Adrenal gland (tissue), 19 donors: ENCODE data around the gene CD1C. TPM values are rescaled to one million over a fixed set of nuclear protein-coding genes. Genes with fewer than 3 reads are reported as not detected.

Experiments
- DNase-seq, 7 donors: peaks; one replicate each; pipeline ENCODE4 v3.0.0-alpha.2; 2019 to 2020
- H3K27ac ChIP-seq, 5 donors: fragments of 200-600 bp; sonication (generic) in 4 of 5; 1 replicate in 3 of 5; 2 replicates in 2 of 5; pipeline versions ENCODE4 v1.5.1 to v1.8.0; 2016 to 2020; ENCODE audit warnings: mild to moderate bottlenecking in 1 of 5
- H3K27me3 ChIP-seq: fragments of 200-600 bp; 2 replicates; pipeline ENCODE4 v1.8.0; 2021
- H3K36me3 ChIP-seq, 2 donors: fragments of 200-600 bp; replicated peaks in 1 of 2; 1 replicate in 1 of 2; 2 replicates in 1 of 2; pipeline versions ENCODE4 v1.5.1 to v1.8.0; 2018 to 2022
- H3K4me1 ChIP-seq, 2 donors: fragments of 200-600 bp; replicated peaks in 1 of 2; 1 replicate in 1 of 2; 2 replicates in 1 of 2; pipeline versions ENCODE4 v1.5.1 to v1.8.0; 2018 to 2021
- H3K4me3 ChIP-seq, 4 donors: fragments of 200-600 bp; sonication (generic) in 3 of 4; one replicate each; pipeline ENCODE4 v1.5.1; 2016 to 2018
- H3K9me3 ChIP-seq, 3 donors: fragments of 200-600 bp; sonication (generic) in 1 of 3; replicated peaks in 1 of 3; 1 replicate in 2 of 3; 2 replicates in 1 of 3; pipeline versions ENCODE4 v1.5.1 to v1.8.0; 2016 to 2021
- CTCF ChIP-seq, 6 experiments: fragments of 450-650 bp in 4 of 6; fragments of 200-600 bp in 2 of 6; sonication (generic) in 1 of 6; IDR thresholded peaks; 1 replicate in 5 of 6; 2 replicates in 1 of 6; pipeline versions ENCODE4 v1.5.1 to v1.8.0; 2016 to 2021; ENCODE audit warnings: antibody characterized with exemption in 6 of 6, mild to moderate bottlenecking in 2 of 6, moderate library complexity in 1 of 6
- POLR2A ChIP-seq, 2 donors: fragments of 450-650 bp; IDR thresholded peaks; one replicate each; pipeline ENCODE4 v1.6.1; 2017; ENCODE audit warnings: antibody characterized with exemption in 2 of 2, mild to moderate bottlenecking in 2 of 2, moderate library complexity in 1 of 2
- WGBS, 4 donors: extraction: QIAGEN DNeasy Blood & Tissue Kit in 2 of 4; methylation state at CpG; one replicate each; pipeline versions ENCODE4 v1.1.5 to v1.1.7; 2013 to 2017; 5-methylcytosine and 5-hydroxymethylcytosine counted together
- intact Hi-C, 2 donors: fragments of 100-400 bp; cut with DNase I; formaldehyde crosslinking; loops; one replicate each; pipeline versions ENCODE4 v1.14.1 to v1.15.0; 2022 to 2023
- long read RNA-seq, 10 donors: library from polyadenylated mRNA in 3 of 10; unstranded in 2 of 10; stranded (forward) in 1 of 10; transcript quantifications; one replicate each; pipeline ENCODE4 v2.0.0 and lab custom pipeline, GENCODE V29; 2021 to 2026
- polyA plus RNA-seq, 3 donors: library from polyadenylated mRNA; stranded (reverse); fragments of 200-250 nt in 2 of 3; fragments of 350-450 nt in 1 of 3; fragmentation: Illumina TruSeq in 1 of 3; extraction: RNeasy Lipid Tissue Mini Kit (QIAGEN cat#74804) in 1 of 3; gene quantifications; one replicate each; pipeline ENCODE4 v1.2.3, GENCODE V29; 2013 to 2014
- total RNA-seq, 9 donors: library from RNA; depleted of rRNA in 4 of 9; stranded (reverse); fragments of >200 nt in 4 of 9; fragments of 120-200 nt in 1 of 9; fragmentation: NEBNext Ultra II Directional in 1 of 9; extraction: Animal tissue kit (Norgen Biotek cat#: 25700) in 1 of 9; gene quantifications; one replicate each; pipeline versions ENCODE4 v1.1.0 to v1.2.4, GENCODE V29; 2013 to 2023
- donor health status: healthy with polysubstance abuse.
- donor health status: Bipolar disorder and iron deficiency.
- donor health status: DM: yes; HTN: yes; CAD: no.
- donor health status: DM: no; HTN: no; CAD: no.
- donor health status: DM: no; HTN: no; CAD: no.
- donor health status: DM: yes; HTN: yes; CAD: no.

CD1C gene
- total RNA-seq (under 1 TPM in 1 of 9 donors, not detected in 8; 0.94 TPM), polyA plus RNA-seq (under 1 TPM in 2 of 3 donors, not detected in 1; 0.11 to 0.27 TPM)
- long read RNA-seq, donor 1, result 0 reads
- long read RNA-seq, donor 2, result 0 reads
- long read RNA-seq, donor 3, result 0 reads
- long read RNA-seq, donor 4, result 0 reads
- long read RNA-seq, donor 5, result 0 reads
- long read RNA-seq, donor 6, result 0 reads
- long read RNA-seq, donor 7, result 0 reads
- long read RNA-seq, donor 8, result 0 reads
- long read RNA-seq, donor 9, result 0 reads
- long read RNA-seq, donor 10, result 0 reads

GRCh38 chr1:158289811-158290210 lies at the start of gene CD1C:
Gene CD1C, plus strand, starts transcription at chr1:158289923. Its CDS starts 142 bp downstream, at chr1:158290065.
- Histone ChIP-seq H3K9me3 (no peaks in the 10 kb centered on the region), H3K27ac (no peak within 1 kb of the TSS), H3K27me3 (no peaks in the 10 kb centered on the region), H3K4me3 (no peak within 1 kb of the TSS), H3K36me3 (no peaks in the 10 kb centered on the region), H3K4me1 (no peaks in the 10 kb centered on the region)
- no peak for DNase-seq
- intact Hi-C loops, result no loop called here
- no peak for TF ChIP-seq POLR2A (IDR thresholded peaks at IDR 0.05)
- 68 to 77% (median 72%) methylated on average over 4 of the region's 4 CpGs for WGBS, 4 donors

- no peaks in the 10 kb centered on the region for H3K4me1 ChIP-seq
- no peaks in the 10 kb centered on the region for H3K9me3 ChIP-seq
- no peak for DNase-seq
- no peak overlapping the region for H3K4me3 ChIP-seq
- H3K36me3 ChIP-seq, result no peaks in the 10 kb centered on the region
- TF ChIP-seq CTCF (IDR thresholded peaks at IDR 0.05) (no peak), POLR2A (IDR thresholded peaks at IDR 0.05) (no peak)
- no peaks in the 10 kb centered on the region for H3K27me3 ChIP-seq
- no peak overlapping the region for H3K27ac ChIP-seq
- 83 to 88% (median 86%) methylated on average over 7 of the region's 7 CpGs for WGBS, 4 donors
- intact Hi-C loops, result no loop called here
Measured at GRCh38 chr1:158246650-158247049, 43.1 kb upstream of the CD1C start.

- DNase-seq, result peak in 6 of 7 donors; percentile 18 to 49 (median 22)
- Histone ChIP-seq H3K4me3 (no peak overlapping the region), H3K36me3 (no peaks in the 10 kb centered on the region), H3K9me3 (no peaks in the 10 kb centered on the region), H3K4me1 (no peaks in the 10 kb centered on the region), H3K27me3 (no peaks in the 10 kb centered on the region), H3K27ac (no peak overlapping the region)
- TF ChIP-seq POLR2A (IDR thresholded peaks at IDR 0.05) (no peak), CTCF (IDR thresholded peaks at IDR 0.05) (no peak)
- WGBS, 4 donors, result 63 to 76% (median 70%) methylated on average over 3 of the region's 3 CpGs
- intact Hi-C loops, result no loop called here
Measured at GRCh38 chr1:158248118-158248517, 41.6 kb upstream of the CD1C start.

GRCh38 chr1:158248771-158249170 lies 41.0 kb upstream of the CD1C start:
- no peaks in the 10 kb centered on the region for H3K27me3 ChIP-seq
- no peak overlapping the region for H3K27ac ChIP-seq
- DNase-seq, result peak in 2 of 7 donors; percentile 7 to 14
- H3K4me1 ChIP-seq, result no peaks in the 10 kb centered on the region
- H3K4me3 ChIP-seq, result no peak overlapping the region
- H3K36me3 ChIP-seq, result no peaks in the 10 kb centered on the region
- no peak for TF ChIP-seq POLR2A (IDR thresholded peaks at IDR 0.05)
- no peak for TF ChIP-seq CTCF (IDR thresholded peaks at IDR 0.05)
- 50 to 62% (median 55%) methylated on average over 2 of the region's 2 CpGs for WGBS, 4 donors
- H3K9me3 ChIP-seq, result no peaks in the 10 kb centered on the region
- intact Hi-C loops, result no loop called here

- no peaks in the 10 kb centered on the region for H3K4me1 ChIP-seq
- no peak for TF ChIP-seq POLR2A (IDR thresholded peaks at IDR 0.05)
- H3K36me3 ChIP-seq, result no peaks in the 10 kb centered on the region
- WGBS, 4 donors, result 70 to 82% (median 81%) methylated on average over 4 of the region's 4 CpGs
- no peak overlapping the region for H3K4me3 ChIP-seq
- no peak for DNase-seq
- H3K9me3 ChIP-seq, result no peaks in the 10 kb centered on the region
- H3K27ac ChIP-seq, result no peak overlapping the region
- no peaks in the 10 kb centered on the region for H3K27me3 ChIP-seq
- intact Hi-C loops, result no loop called here
Measured at GRCh38 chr1:158249646-158250045, 40.1 kb upstream of the CD1C start.
